SK-N-SH treated with all-trans-retinoic acid at 6 μM for 48 hours (cell line): ENCODE measurements around the gene YPEL1.

Source experiments
- ARNTL ChIP-seq: fragments of 450-650 bp; formaldehyde crosslinking; IDR thresholded peaks from 2 replicates; pipeline ENCODE4 v1.5.0; 2020; ENCODE audit warnings: low read depth, mild to moderate bottlenecking, moderate library complexity, borderline replicate concordance
- BACH2 ChIP-seq: fragments of 250-450 bp; sonication (Bioruptor Pico); IDR thresholded peaks from 2 replicates; pipeline ENCODE4 v1.9.0; 2021; ENCODE audit warnings: mild to moderate bottlenecking, borderline replicate concordance
- CREB5 ChIP-seq: fragments of 250-450 bp; sonication (Bioruptor Pico); IDR thresholded peaks from 2 replicates; pipeline ENCODE4 v1.5.1; 2020; ENCODE audit warnings: low read depth, mild to moderate bottlenecking, moderate library complexity
- CSRNP3 ChIP-seq: fragments of 250-450 bp; sonication (Bioruptor Pico); IDR thresholded peaks from 2 replicates; pipeline ENCODE4 v1.5.1; 2021; ENCODE audit warnings: mild to moderate bottlenecking, moderate library complexity
- ESRRG ChIP-seq: fragments of 250-450 bp; sonication (Bioruptor Pico); IDR thresholded peaks from 2 replicates; pipeline ENCODE4 v1.6.1; 2021; ENCODE audit warnings: mild to moderate bottlenecking
- ISL1 ChIP-seq: fragments of 250-450 bp; sonication (Bioruptor Pico); IDR thresholded peaks from 2 replicates; pipeline ENCODE4 v2.1.2; 2022; ENCODE audit warnings: mild to moderate bottlenecking, moderate library complexity
- OSR1 ChIP-seq: fragments of 250-450 bp; sonication (Bioruptor Pico); IDR thresholded peaks from 2 replicates; pipeline ENCODE4 v1.8.0; 2022; ENCODE audit warnings: moderate library complexity, mild to moderate bottlenecking, inconsistent platforms
- PATZ1 ChIP-seq: fragments of 250-450 bp; sonication (Bioruptor Pico); IDR thresholded peaks from 2 replicates; pipeline ENCODE4 v1.8.0; 2020; ENCODE audit warnings: mild to moderate bottlenecking, moderate library complexity, borderline replicate concordance
- RARB ChIP-seq: fragments of 250-450 bp; sonication (Bioruptor Pico); IDR thresholded peaks from 2 replicates; pipeline ENCODE4 v1.8.0; 2021; ENCODE audit warnings: mild to moderate bottlenecking, moderate library complexity
- TOX ChIP-seq: fragments of 250-450 bp; sonication (Bioruptor Pico); IDR thresholded peaks from 2 replicates; pipeline ENCODE4 v1.8.0; 2021; ENCODE audit warnings: mild to moderate bottlenecking, moderate library complexity, borderline replicate concordance
- ZFP3 ChIP-seq: fragments of 250-450 bp; sonication (Bioruptor Pico); IDR thresholded peaks from 2 replicates; pipeline ENCODE4 v1.5.0; 2020; ENCODE audit warnings: mild to moderate bottlenecking, moderate library complexity
- ZNF8 ChIP-seq: fragments of 450-650 bp; formaldehyde crosslinking; IDR thresholded peaks from 2 replicates; pipeline ENCODE4 v1.5.0; 2020; ENCODE audit warnings: mild to moderate bottlenecking, moderate library complexity

- TF ChIP-seq BACH2 (CRISPR knock-in tag) (no peak), TOX (CRISPR knock-in tag) (no peak), RARB (CRISPR knock-in tag) (no peak), OSR1 (CRISPR knock-in tag) (no peak), ESRRG (CRISPR knock-in tag) (no peak), CSRNP3 (CRISPR knock-in tag) (no peak), ISL1 (CRISPR knock-in tag) (no peak), ARNTL (no peak), PATZ1 (CRISPR knock-in tag) (no peak), ZFP3 (no peak), ZNF8 (CRISPR knock-in tag) (no peak), CREB5 (CRISPR knock-in tag) (no peak)
These were observed 23.7 kb downstream of the YPEL1 start for GRCh38 chr22:21711851-21712250.
